NCI-H2196 (cell line): Measurements from ENCODE around the gene ZBTB16.
A peak's percentile ranks its signal among the peaks of the same experiment; 100 is the strongest.

Source experiments
- DNase-seq: peaks from one replicate; lab custom pipeline; 2025; ENCODE audit not compliant: unreplicated experiment; lab: John Stamatoyannopoulos, UW

The ZBTB16 gene

GRCh38 chr11:114166362-114166761 lies 106.9 kb downstream of the ZBTB16 start:
- DNase-seq: no peak

GRCh38 chr11:114166897-114167323 lies 107.4 kb downstream of the ZBTB16 start:
- peak; percentile 42 for DNase-seq

GRCh38 chr11:114167355-114167754 lies 107.8 kb downstream of the ZBTB16 start:
- DNase-seq: no peak

- no peak for DNase-seq
These were observed 108.4 kb downstream of the ZBTB16 start for GRCh38 chr11:114167771-114168448.

GRCh38 chr11:114168691-114169090 lies 109.2 kb downstream of the ZBTB16 start:
- no peak for DNase-seq

- no peak for DNase-seq
These were observed 109.8 kb downstream of the ZBTB16 start for GRCh38 chr11:114169321-114169749.

- no peak for DNase-seq
These were observed 110.3 kb downstream of the ZBTB16 start for GRCh38 chr11:114169821-114170220.

- DNase-seq: no peak
These were observed 110.7 kb downstream of the ZBTB16 start for GRCh38 chr11:114170226-114170625.

GRCh38 chr11:114171257-114172054 lies 111.9 kb downstream of the ZBTB16 start:
- no peak for DNase-seq

- DNase-seq: no peak
These were observed 112.7 kb downstream of the ZBTB16 start for GRCh38 chr11:114172055-114172861.

- DNase-seq: no peak
These were observed 113.4 kb downstream of the ZBTB16 start for GRCh38 chr11:114172871-114173444.

GRCh38 chr11:114173843-114174242 lies 114.3 kb downstream of the ZBTB16 start:
- no peak for DNase-seq

GRCh38 chr11:114174712-114175495 lies 115.4 kb downstream of the ZBTB16 start:
- DNase-seq: no peak

GRCh38 chr11:114175706-114176105 lies 116.2 kb downstream of the ZBTB16 start:
- no peak for DNase-seq

- no peak for DNase-seq
These were observed 116.8 kb downstream of the ZBTB16 start for GRCh38 chr11:114176321-114176720.

GRCh38 chr11:114178656-114179055 lies 119.1 kb downstream of the ZBTB16 start:
- DNase-seq: no peak

GRCh38 chr11:114179234-114179941 lies 119.9 kb downstream of the ZBTB16 start:
- peak; percentile 47 for DNase-seq

- DNase-seq: peak; percentile 19
These were observed 121.0 kb downstream of the ZBTB16 start for GRCh38 chr11:114180301-114181055.

- DNase-seq: no peak
These were observed 121.7 kb downstream of the ZBTB16 start for GRCh38 chr11:114181195-114181594.
